OCI-LY7 (cell line): ENCODE measurements around the gene DAB2IP.

ENCODE experiments used
- CTCF ChIP-seq: fragments of 200-600 bp; sonication (generic); conservative IDR thresholded peaks from 2 replicates; pipeline ENCODE4 v1.5.1; 2014; ENCODE audit warnings: mild to moderate bottlenecking, antibody characterized with exemption, low read length, moderate library complexity, mixed read lengths
- EZH2phosphoT487 ChIP-seq: fragments of 200-600 bp; sonication (generic); IDR thresholded peaks from 2 replicates; pipeline ENCODE4 v1.6.1; 2018; ENCODE audit warnings: low read depth, borderline replicate concordance, mild to moderate bottlenecking, mixed run types, antibody characterized with exemption, low read length, moderate library complexity, mixed read lengths

DNA sequence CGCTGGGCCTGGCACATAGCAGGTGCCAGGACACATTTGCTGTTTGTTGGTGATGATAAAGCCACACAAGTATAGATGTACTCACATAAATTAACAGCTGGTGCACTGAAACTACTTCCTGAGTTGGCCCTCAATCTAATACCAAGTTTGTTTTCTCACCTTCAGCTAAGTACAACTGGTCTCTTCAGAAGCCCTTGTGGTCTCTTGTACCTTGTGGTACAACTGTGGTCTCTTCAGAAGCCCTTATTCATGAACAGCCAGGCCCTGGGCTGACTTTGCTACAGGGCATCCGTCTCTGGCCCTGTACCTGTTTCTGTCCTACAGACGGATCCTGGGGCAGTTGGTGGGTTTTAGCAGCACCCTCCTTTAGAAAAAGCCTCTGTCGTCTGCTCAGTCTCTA, 81.5 kb downstream of the DAB2IP start:
- TF ChIP-seq CTCF (no peak), EZH2phosphoT487 (no peak)
